Lower leg skin (tissue), 3 donors: ENCODE measurements around the gene SNRNP70.

ENCODE experiments used
- CTCF ChIP-seq, 3 donors: fragments of 450-650 bp; IDR thresholded peaks; one replicate each; pipeline ENCODE4 v1.5.1; 2016; ENCODE audit warnings: antibody characterized with exemption in 3 of 3, mild to moderate bottlenecking in 3 of 3, moderate library complexity in 2 of 3
- POLR2A ChIP-seq, 2 donors: fragments of 450-650 bp; IDR thresholded peaks; one replicate each; pipeline ENCODE4 v1.6.1; 2016 to 2017; ENCODE audit warnings: antibody characterized with exemption in 2 of 2, mild to moderate bottlenecking in 1 of 2, moderate library complexity in 1 of 2

- TF ChIP-seq POLR2A (IDR thresholded peaks at IDR 0.05) (no peak), CTCF (IDR thresholded peaks at IDR 0.05) (no peak)
These were observed 66.2 kb downstream of the SNRNP70 start for GRCh38 chr19:49151267-49152118.
